HepG2 (cell line): ENCODE results near the gene TRPM1. TPM values are rescaled to one million over a fixed set of nuclear protein-coding genes. Genes with fewer than 3 reads are reported as not detected.

Experiments used
- ATAC-seq: fragments of 200-7000 bp; cut with Tn5 transposase; 3 replicates; pipeline ENCODE4 v1.9.1; 2020; ENCODE audit warnings: mild to moderate bottlenecking, moderate library complexity
- BruUV-seq: library from RNA; stranded (reverse); fragments of 400-500 nt; replicated peaks from 2 replicates; lab custom pipeline; 2021; lab: Mats Ljungman, UMichigan
- CTCF ChIA-PET: fragments of 300-600 bp; formaldehyde crosslinking; extraction: SDS; loops from one replicate; lab custom pipeline; 2021; ENCODE audit warnings: low total read pairs, inconsistent platforms, low intra/inter-chr PET ratio; lab: Yijun Ruan, JAX
- POLR2A ChIA-PET: fragments of 350-600 bp; sonication (Branson Sonifier 250); formaldehyde crosslinking; loops from one replicate; lab custom pipeline; 2020; ENCODE audit warnings: antibody characterized with exemption, inconsistent platforms; lab: Yijun Ruan, JAX
- DNase-seq: peaks from one replicate; pipeline ENCODE4 v3.0.0-alpha.2; 2015; ENCODE audit warnings: low spot score
- FAIRE-seq: peaks from 3 replicates; lab custom pipeline; 2011; peaks lifted over from hg19 to GRCh38; lab: Jason Lieb, UNC
- H2AFZ ChIP-seq: one replicate; pipeline ENCODE4 v1.6.1; 2011; ENCODE audit warnings: low read length, inconsistent platforms
- H3K27ac ChIP-seq: fragments of 300-600 bp; 3 replicates; pipeline ENCODE4 v1.8.0; 2011; ENCODE audit warnings: mixed run types, mild to moderate bottlenecking, mixed read lengths, low read length, inconsistent platforms; ENCODE audit not compliant: insufficient read depth; ENCODE audit errors: extremely low read length
- H3K27me3 ChIP-seq, 2 experiments: fragments of 200-600 bp in 1 of 2; 2 replicates in 1 of 2; 3 replicates in 1 of 2; pipeline versions ENCODE4 v1.6.0 to v1.8.0; 2011; ENCODE audit warnings: low read length in 2 of 2, mild to moderate bottlenecking in 2 of 2, moderate library complexity in 2 of 2, inconsistent platforms in 1 of 2; ENCODE audit not compliant: insufficient read depth in 2 of 2, control insufficient read depth in 1 of 2
- H3K36me3 ChIP-seq, 2 experiments: fragments of 200-600 bp in 1 of 2; replicated peaks in 1 of 2; 2 replicates in 1 of 2; 3 replicates in 1 of 2; pipeline versions ENCODE4 v1.5.1 to v1.8.0; 2011; ENCODE audit warnings: low read length in 2 of 2, inconsistent platforms in 1 of 2; ENCODE audit not compliant: insufficient read depth in 2 of 2, control insufficient read depth in 1 of 2
- H3K4me1 ChIP-seq: 2 replicates; pipeline ENCODE4 v1.5.1; 2012; ENCODE audit warnings: low read length, inconsistent platforms; ENCODE audit not compliant: insufficient read depth
- H3K4me2 ChIP-seq: 2 replicates; pipeline ENCODE4 v1.6.0; 2011; ENCODE audit warnings: low read depth, low read length, inconsistent platforms
- H3K4me3 ChIP-seq, 3 experiments: fragments of 200-600 bp in 1 of 3; sonication (generic), shearing (Covaris generic) in 1 of 3; replicated peaks in 1 of 3; 2 replicates each; pipeline ENCODE4 v1.5.1; 2011 to 2016; ENCODE audit warnings: low read length in 3 of 3, inconsistent platforms in 2 of 3, low read depth in 2 of 3, mild to moderate bottlenecking in 2 of 3, control low read depth in 1 of 3, mixed read lengths in 1 of 3; ENCODE audit not compliant: insufficient read depth in 1 of 3
- H3K79me2 ChIP-seq: one replicate; pipeline ENCODE4 v1.6.1; 2011; ENCODE audit warnings: low read length, inconsistent platforms; ENCODE audit not compliant: insufficient read depth
- H3K9ac ChIP-seq: 2 replicates; pipeline ENCODE4 v1.6.0; 2011; ENCODE audit warnings: mild to moderate bottlenecking, low read depth, low read length, inconsistent platforms; ENCODE audit not compliant: insufficient read depth
- H3K9me3 ChIP-seq: 2 replicates; pipeline ENCODE4 v1.5.1; 2012; ENCODE audit warnings: mild to moderate bottlenecking, low read length
- H4K20me1 ChIP-seq: 2 replicates; pipeline ENCODE4 v1.6.0; 2011; ENCODE audit warnings: inconsistent platforms, mild to moderate bottlenecking, low read length, moderate library complexity; ENCODE audit not compliant: insufficient read depth
- DBP ChIP-seq: sonication (generic); formaldehyde crosslinking; IDR thresholded peaks from 2 replicates; pipeline ENCODE4 v1.4.0; 2020; ENCODE audit warnings: missing genetic modification reagents; ENCODE audit errors: not compliant biosample characterization
- DR1 ChIP-seq: sonication (generic); formaldehyde crosslinking; IDR thresholded peaks from 2 replicates; pipeline ENCODE4 v1.8.0; 2021; ENCODE audit warnings: mild to moderate bottlenecking, missing genetic modification reagents, inconsistent platforms
- HNRNPUL1 ChIP-seq: fragments of 200-400 bp; formaldehyde crosslinking; IDR thresholded peaks from 2 replicates; pipeline ENCODE4 v1.6.1; 2017; ENCODE audit warnings: low read depth, mild to moderate bottlenecking, low read length, moderate library complexity
- KMT2B ChIP-seq: IDR thresholded peaks from 2 replicates; pipeline ENCODE4 v1.6.1; 2016; ENCODE audit warnings: missing genetic modification reagents, missing compliant biosample characterization
- MIXL1 ChIP-seq: IDR thresholded peaks from 2 replicates; pipeline ENCODE4 v1.6.1; 2016
- NFATC3 ChIP-seq: sonication (generic); formaldehyde crosslinking; IDR thresholded peaks from 2 replicates; pipeline ENCODE4 v1.5.1; 2020; ENCODE audit warnings: mild to moderate bottlenecking, missing genetic modification reagents
- RFX1 ChIP-seq: fragments of 450-650 bp; IDR thresholded peaks from 2 replicates; pipeline ENCODE4 v1.6.1; 2017
- SMAD9 ChIP-seq: sonication (generic); formaldehyde crosslinking; IDR thresholded peaks from 2 replicates; pipeline ENCODE4 v1.5.1; 2020; ENCODE audit warnings: mild to moderate bottlenecking, missing genetic modification reagents
- ZBTB10 ChIP-seq: sonication (generic); formaldehyde crosslinking; IDR thresholded peaks from 2 replicates; pipeline ENCODE4 v1.4.0; 2020; ENCODE audit warnings: missing genetic modification reagents, borderline replicate concordance
- ZBTB21 ChIP-seq: sonication (generic); formaldehyde crosslinking; IDR thresholded peaks from 2 replicates; pipeline ENCODE4 v1.4.0; 2020; ENCODE audit warnings: missing genetic modification reagents
- ZNF292 ChIP-seq: sonication (generic); formaldehyde crosslinking; IDR thresholded peaks from 2 replicates; pipeline ENCODE4 v1.8.1; 2022; ENCODE audit warnings: mild to moderate bottlenecking, low read depth, missing genetic modification reagents, borderline replicate concordance
- ZNF350 ChIP-seq: sonication (generic); formaldehyde crosslinking; IDR thresholded peaks from 2 replicates; pipeline ENCODE4 v1.4.0; 2020; ENCODE audit warnings: mild to moderate bottlenecking, low read depth, missing genetic modification reagents, borderline replicate concordance
- ZNF558 ChIP-seq: sonication (generic); formaldehyde crosslinking; IDR thresholded peaks from 2 replicates; pipeline ENCODE4 v1.9.0; 2022; ENCODE audit warnings: mild to moderate bottlenecking, missing genetic modification reagents, borderline replicate concordance
- ZNF75D ChIP-seq: sonication (generic); formaldehyde crosslinking; IDR thresholded peaks from 2 replicates; pipeline ENCODE4 v1.8.1; 2023; ENCODE audit warnings: missing genetic modification reagents, mild to moderate bottlenecking, borderline replicate concordance
- ZNF816 ChIP-seq: sonication (generic); formaldehyde crosslinking; IDR thresholded peaks from 2 replicates; pipeline ENCODE4 v1.8.0; 2022; ENCODE audit warnings: missing genetic modification reagents, mild to moderate bottlenecking, borderline replicate concordance
- ZXDC ChIP-seq: sonication (generic); formaldehyde crosslinking; IDR thresholded peaks from 2 replicates; pipeline ENCODE4 v1.5.0; 2020; ENCODE audit warnings: mild to moderate bottlenecking, missing genetic modification reagents
- in situ Hi-C: cut with HindIII; loops from 2 replicates; pipeline ENCODE4 v1.10.0; 2017; ENCODE audit warnings: low pct_unique_long_range_greater_than_20kb; ENCODE audit not compliant: extremely low pct_ligation_motif_present
- intact Hi-C: fragments of 100-400 bp; cut with micrococcal nuclease; formaldehyde crosslinking; loops from one replicate; pipeline ENCODE4 v1.10.0; 2022; ENCODE audit not compliant: unreplicated experiment
- polyA plus RNA-seq, 8 experiments: library from polyadenylated mRNA; depleted of rRNA in 3 of 8; stranded (reverse) in 7 of 8; unstranded in 1 of 8; fragments of >200 nt; fragmentation: Illumina TruSeq in 4 of 8; extraction: Trizol in 4 of 8; gene quantifications; 2 replicates each; pipeline versions ENCODE4 v1.2.1 to v1.2.3, GENCODE V29; 2011 to 2016; ENCODE audit warnings: low read depth in 4 of 8, missing spikeins in 1 of 8, mixed read lengths in 1 of 8; ENCODE audit not compliant: insufficient read depth in 1 of 8
- total RNA-seq, 5 experiments: library from RNA; depleted of rRNA; stranded (reverse); fragments of >200 nt; fragmentation: Illumina TruSeq; extraction: Trizol; gene quantifications; 2 replicates each; pipeline ENCODE4 v1.2.3, GENCODE V29; 2016; ENCODE audit warnings: low read depth in 1 of 5

The TRPM1 gene
- total and polyA plus RNA-seq, 2 of the 13 experiments (the other 11 are each of a cell fraction or from before 2014, with no cell fraction given), result not detected

DNA sequence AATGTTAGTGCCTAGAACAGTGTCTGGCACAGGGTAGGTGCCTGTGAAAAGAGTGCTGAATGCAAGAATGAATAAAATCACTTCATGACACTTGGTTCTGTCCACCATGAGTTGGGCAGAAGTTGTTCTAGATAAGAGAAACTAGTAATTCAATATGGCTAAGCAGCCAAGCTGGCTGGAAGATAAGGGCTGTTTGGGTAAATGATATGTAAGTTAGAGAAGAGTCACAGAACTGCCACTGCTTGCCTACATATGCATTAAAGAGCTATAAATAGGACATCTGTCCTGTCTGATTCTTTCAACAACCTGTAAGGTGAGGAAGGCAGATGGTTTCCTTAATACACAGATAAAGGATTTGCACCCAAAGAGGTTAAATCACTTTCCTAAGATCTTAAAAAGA is 123.2 kb downstream of the TRPM1 start:
- no peak overlapping the region for H3K9ac ChIP-seq
- H3K27ac ChIP-seq, result no peak overlapping the region
- FAIRE-seq (no peak), DNase-seq (no peak), ATAC-seq (no peak)
- H3K27me3 ChIP-seq, result no peaks in the 10 kb centered on the region
- H3K9me3 ChIP-seq, result no peaks in the 10 kb centered on the region
- in situ Hi-C loops (loop anchor here (25.0 kb wide), 1 partner anchor 159 kb away; no protein-coding TSS in a partner anchor), intact Hi-C loops (no loop called here)
- H3K4me2 ChIP-seq, result no peak overlapping the region
- no peak overlapping the region for H3K4me3 ChIP-seq
- H3K79me2 ChIP-seq, result peaks cover 54% of the 10 kb centered on the region
- peaks cover 9 to 35% of the 10 kb centered on the region in 2 experiments for H3K36me3 ChIP-seq
- CTCF ChIA-PET, result no interaction called here
- peaks cover 6% of the 10 kb centered on the region for H4K20me1 ChIP-seq
- BruUV-seq, result no TSS peak
- no peak overlapping the region for H2AFZ ChIP-seq
- POLR2A ChIA-PET, result no interaction called here
- no peaks in the 10 kb centered on the region for H3K4me1 ChIP-seq
- TF ChIP-seq KMT2B, result no peak
- no peak for TF ChIP-seq ZBTB21 (CRISPR knock-in tag)
- no peak for TF ChIP-seq DBP
- TF ChIP-seq MIXL1 (CRISPR knock-in tag), result no peak
- TF ChIP-seq HNRNPUL1, result no peak
- TF ChIP-seq ZNF350 (CRISPR knock-in tag), result no peak
- TF ChIP-seq ZNF816 (CRISPR knock-in tag), result no peak
- no peak for TF ChIP-seq ZBTB10 (CRISPR knock-in tag)
- no peak for TF ChIP-seq NFATC3 (CRISPR knock-in tag)
- TF ChIP-seq ZNF75D (CRISPR knock-in tag), result no peak
- no peak for TF ChIP-seq ZXDC (CRISPR knock-in tag)
- TF ChIP-seq ZNF558 (CRISPR knock-in tag), result no peak
- TF ChIP-seq DR1, result no peak
- no peak for TF ChIP-seq RFX1
- TF ChIP-seq SMAD9, result no peak
- no peak for TF ChIP-seq ZNF292 (CRISPR knock-in tag)
